Measurements from ENCODE around the gene TP53TG3C. TPM values are rescaled to one million over a fixed set of nuclear protein-coding genes. Genes with fewer than 3 reads are reported as not detected.
"Not testable (repeated sequence)": the region's sequence is repeated elsewhere in the genome, so short reads cannot be mapped to it uniquely, and the experiment has no call there.

Gene TP53TG3C, protein sequence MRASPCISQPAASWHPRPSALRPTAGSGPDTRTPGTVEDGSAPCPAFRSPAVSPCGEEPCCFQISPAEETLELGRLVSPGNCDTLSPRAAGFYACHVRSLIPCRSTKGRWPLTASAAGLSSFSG
- total RNA-seq: not detected in 2 replicates
- long read RNA-seq: 0 reads

DNA sequence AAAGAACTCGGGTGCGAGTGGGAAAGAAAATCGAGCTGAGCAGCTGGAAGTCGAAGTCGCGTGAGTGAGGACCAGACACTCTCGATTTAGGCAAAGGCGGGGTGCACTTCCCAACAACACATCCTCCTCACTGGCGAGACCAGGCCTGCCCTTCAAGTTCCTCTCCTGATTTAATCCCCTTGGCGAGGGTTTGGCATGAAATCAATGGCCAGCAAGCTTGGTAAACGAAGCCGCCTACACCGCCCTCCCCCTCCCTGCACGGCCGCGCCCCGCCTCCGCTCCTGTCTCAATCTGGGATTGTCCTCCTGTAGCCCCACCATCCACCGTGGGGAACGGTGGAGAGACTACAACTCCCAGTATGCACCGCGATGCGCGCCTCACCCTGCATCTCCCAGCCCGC, at the start of gene TP53TG3C:
Gene TP53TG3C, plus strand, starts transcription at position 301 of the 400 bp plus-strand sequence. Its CDS starts 68 bp downstream, at position 369.
- DNase-seq (ENCODE audit: low read depth, low spot score); H3K36me3 Mint-ChIP-seq (ENCODE audit: low read depth); H3K9me3 Mint-ChIP-seq; H3K4me3 Mint-ChIP-seq; H3K27ac Mint-ChIP-seq (ENCODE audit: unreplicated experiment); H3K4me1 Mint-ChIP-seq; H3K27me3 Mint-ChIP-seq (ENCODE audit: low read depth): not testable (repeated sequence)

Other genes with a start within 250 kb of the TP53TG3C start
- not detected in 2 replicates for gene TP53TG3E, start 110.1 kb downstream of the TP53TG3C start, total RNA-seq
- not detected in 2 replicates for gene TP53TG3B, start 166.6 kb downstream of the TP53TG3C start, total RNA-seq

Data from neural crest cell (in vitro differentiated cells).